Astrocyte of the spinal cord (primary cell): ENCODE data around the gene EHD1.

Experiments used
- DNase-seq: peaks from one replicate; pipeline ENCODE4 v3.0.0; 2011; ENCODE audit warnings: low read depth, low spot score
- H3K4me3 ChIP-seq: 2 replicates; pipeline ENCODE4 v1.5.1; 2011; ENCODE audit warnings: low read depth, mild to moderate bottlenecking, low read length, moderate library complexity
- CTCF ChIP-seq: IDR thresholded peaks from 2 replicates; pipeline ENCODE4 v1.5.1; 2012; ENCODE audit warnings: low read depth, mild to moderate bottlenecking, low read length, inconsistent platforms
- in situ Hi-C: cut with HindIII; loops from 2 replicates; pipeline ENCODE4 v1.10.0; 2017; ENCODE audit warnings: low sequenced_read_pairs

The EHD1 gene

GRCh38 chr11:64878494-64879243, at the start of gene EHD1:
EHD1 (minus strand) TSS chr11:64878621; CDS start chr11:64878464, 157 bp downstream.
- in situ Hi-C loops = no loop called here
- H3K4me3 ChIP-seq = peak within 1 kb of the TSS; percentile 98
- TF ChIP-seq CTCF = peak; percentile 59
- peak; percentile 97 for DNase-seq

DNA sequence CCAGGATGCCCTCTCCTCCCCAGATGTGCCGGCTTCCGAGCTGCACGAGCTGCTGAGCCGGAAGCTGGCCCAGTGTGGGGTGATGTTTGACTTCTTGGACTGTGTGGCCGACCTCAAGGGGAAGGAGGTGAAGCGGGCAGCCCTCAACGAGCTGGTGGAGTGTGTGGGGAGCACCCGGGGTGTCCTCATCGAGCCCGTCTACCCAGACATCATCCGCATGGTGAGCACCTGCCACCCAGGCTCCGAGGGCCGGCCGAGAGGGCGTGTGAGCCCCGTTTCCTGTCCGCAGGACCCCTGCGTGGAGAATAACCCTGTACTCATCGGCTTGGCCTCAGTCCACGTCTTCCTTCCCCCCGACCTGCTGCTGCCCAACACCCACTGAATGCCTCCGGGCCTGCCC, 48.3 kb upstream of the EHD1 start:
- H3K4me3 ChIP-seq = no peak overlapping the region
- no peak for TF ChIP-seq CTCF
- DNase-seq = no peak
- in situ Hi-C loops = no loop called here

DNA sequence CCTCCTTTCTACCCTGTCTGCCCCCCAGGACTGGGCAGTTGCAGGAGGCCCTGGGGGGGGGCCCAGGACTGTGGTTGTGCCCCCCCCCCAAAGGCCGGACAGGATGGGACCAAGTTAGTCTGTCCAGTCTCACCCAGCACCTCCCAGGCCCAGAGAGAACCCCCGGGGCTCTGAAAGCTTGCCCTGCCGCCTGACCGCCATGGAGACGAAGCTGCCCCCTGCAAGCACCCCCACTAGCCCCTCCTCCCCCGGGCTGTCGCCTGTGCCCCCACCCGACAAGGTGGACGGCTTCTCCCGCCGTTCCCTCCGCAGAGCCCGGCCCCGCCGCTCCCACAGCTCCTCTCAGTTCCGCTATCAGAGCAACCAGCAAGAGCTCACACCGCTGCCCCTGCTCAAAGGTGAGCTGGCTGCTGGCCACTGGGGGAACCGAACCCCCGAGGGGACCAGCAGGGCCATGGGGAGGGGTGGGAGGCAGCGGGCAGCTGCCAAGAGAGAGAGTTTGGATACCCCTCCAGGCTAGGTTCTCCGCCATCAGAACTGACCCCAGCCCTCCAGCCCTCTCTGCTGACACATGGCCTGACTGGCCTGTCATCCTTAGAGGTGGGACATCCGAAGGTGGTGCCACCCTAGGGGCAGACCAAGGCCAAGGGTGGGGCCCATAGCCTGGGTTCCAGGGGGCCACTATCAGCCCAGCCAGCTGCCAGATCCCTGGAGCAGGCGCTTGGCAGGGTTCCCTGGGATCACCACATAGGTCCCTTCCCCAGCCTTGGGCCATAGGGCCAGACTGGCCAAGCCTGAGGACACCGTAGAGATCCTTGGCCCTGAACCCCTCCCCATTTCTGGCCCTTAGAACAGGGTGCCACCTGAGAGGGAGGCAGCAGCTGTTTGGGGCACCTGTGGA, 47.4 kb upstream of the EHD1 start:
- TF ChIP-seq CTCF = no peak
- no peak for DNase-seq
- in situ Hi-C loops = no loop called here
- peak overlapping the region; percentile 83 for H3K4me3 ChIP-seq

DNA sequence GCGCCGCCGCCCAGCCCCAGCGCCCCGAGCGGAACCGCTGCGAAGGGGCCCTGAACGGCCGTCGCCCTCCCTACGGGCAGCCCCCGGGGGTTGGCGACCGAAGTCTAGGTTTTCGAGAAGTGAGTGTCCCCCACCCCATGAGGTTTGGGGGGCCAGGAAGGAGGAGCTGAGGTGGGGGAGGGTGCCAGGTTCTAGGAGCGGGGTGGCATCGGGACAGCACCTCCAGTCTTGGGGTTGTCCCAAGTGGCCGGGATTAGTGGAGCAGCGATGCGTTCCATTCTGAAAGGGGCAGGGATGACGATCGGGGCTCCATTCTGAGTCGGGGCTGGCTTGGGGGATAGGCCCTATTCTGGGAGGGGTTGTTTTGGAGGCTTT, 46.5 kb upstream of the EHD1 start:
- TF ChIP-seq CTCF = no peak
- no peak for DNase-seq
- in situ Hi-C loops = no loop called here
- peak overlapping the region; percentile 83 for H3K4me3 ChIP-seq

DNA sequence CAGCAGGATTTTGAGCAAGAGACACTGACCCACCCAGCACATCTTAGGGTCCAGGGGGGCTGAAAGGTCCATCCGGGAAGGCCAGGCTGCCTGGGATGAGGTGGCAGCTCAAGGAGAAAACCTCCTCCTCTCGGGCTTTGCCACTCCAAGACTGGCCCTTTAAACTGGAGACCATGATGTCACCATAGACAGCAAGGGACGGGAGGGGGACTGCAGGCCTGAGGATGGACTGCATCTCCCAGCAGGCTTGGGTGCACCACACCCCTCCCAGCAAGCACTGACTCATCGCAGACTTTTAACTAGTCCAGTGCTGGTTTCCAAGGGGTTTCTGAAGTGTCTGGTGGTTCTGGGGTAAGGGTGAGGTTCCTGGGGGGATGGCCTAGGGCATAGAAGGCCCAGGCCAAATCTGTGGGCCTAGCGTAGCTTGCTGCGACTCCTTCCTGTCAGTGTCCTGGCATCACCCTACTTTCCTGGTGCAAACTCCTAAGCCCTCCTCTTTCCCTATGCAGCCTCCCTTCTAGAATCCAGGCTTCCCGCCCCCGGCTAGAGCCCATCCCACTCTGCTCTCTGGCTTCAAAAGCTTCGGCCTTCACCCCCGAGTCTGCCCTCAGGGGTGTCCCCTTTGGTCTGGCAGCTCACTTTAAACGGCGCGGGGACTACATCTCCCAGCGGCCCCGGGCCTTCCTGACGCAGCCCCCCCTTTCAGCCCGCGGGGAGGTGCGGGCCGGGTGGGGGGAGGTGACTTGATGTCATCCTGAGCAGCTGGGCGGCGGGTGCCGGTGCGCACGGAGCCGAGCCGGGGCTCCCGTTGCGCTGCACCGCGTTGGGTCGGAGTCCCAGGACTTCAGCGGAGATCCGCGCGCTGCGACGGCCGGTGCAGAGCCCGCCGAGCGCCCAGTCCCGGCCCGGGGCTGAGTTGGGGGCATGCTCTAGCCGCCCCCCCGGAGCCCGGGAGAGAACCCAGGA, 45.8 kb upstream of the EHD1 start, which contains the start of gene PPP2R5B:
PPP2R5B (plus strand) TSS at position 746 of the 966 bp plus-strand sequence. CDS start 1,046 bp downstream, outside the sequence.
- DNase-seq = peak; percentile 95
- in situ Hi-C loops = no loop called here
- peak within 1 kb of the TSS; percentile 83 for H3K4me3 ChIP-seq
- no peak for TF ChIP-seq CTCF
